NCI-H69 (cell line): ENCODE results near the gene CNEP1R1.

Experiments used
- DNase-seq: peaks from one replicate; lab custom pipeline; 2025; lab: John Stamatoyannopoulos, UW

Gene CNEP1R1

DNA sequence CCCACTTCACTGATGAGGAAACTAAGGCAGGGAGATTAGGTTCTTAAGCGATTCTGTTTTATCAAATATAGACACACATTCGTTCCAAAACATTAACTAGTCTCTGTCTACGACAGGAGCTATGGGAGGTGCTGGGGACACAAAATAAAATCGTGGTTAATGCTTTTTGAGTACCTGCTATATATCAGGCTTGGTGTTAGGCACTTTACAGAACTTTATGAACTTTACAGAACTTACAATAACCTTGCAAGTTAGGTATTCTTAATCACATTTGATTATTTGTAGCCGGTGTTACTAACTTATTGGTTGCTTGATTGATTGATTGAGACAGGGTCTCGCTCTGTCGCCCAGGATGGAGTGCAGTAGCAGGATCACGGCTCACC, 40.2 kb downstream of the CNEP1R1 start:
- no peak for DNase-seq

DNA sequence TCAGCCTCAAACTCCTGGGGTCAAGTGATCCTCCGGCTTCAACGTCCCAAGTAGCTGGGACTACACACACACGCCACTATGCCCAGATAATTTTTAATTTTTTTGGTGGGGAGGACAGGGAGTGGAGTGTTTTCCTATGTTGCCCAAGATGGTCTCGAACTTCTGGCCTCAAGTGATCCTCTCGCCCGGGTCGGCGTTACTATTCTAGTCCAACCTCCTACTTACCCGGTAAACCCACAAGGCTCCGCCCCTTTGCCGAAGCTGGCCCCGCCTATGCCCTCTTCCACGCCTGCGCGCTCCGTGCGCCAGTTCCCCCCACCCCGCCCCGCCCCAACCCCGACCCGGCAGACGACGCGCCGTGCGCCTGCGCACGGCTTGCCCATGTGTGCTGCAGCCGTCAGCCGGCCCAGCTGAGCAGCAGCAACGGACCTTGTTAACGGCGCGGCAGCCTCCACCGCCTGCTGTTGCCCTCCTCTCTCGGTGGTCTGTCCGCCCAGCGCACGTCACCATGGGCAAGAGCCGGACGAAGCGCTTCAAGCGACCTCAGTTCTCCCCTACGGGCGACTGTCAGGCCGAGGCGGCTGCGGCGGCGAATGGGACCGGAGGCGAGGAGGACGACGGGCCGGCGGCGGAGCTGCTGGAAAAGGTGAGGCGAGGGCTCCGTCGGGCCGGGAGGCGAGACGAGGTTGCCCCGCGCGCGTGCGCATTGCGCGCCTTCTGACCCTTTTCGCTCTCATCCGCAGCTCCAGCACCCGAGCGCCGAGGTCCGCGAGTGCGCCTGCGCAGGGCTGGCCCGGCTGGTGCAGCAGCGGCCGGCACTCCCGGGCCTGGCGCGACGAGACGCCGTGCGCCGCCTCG, 40.8 kb downstream of the CNEP1R1 start, which contains the start of gene HEATR3:
HEATR3 (plus strand) TSS at position 347 of the 858 bp plus-strand sequence; CDS start at position 509, 162 bp downstream.
- DNase-seq, result peak; percentile 90

DNA sequence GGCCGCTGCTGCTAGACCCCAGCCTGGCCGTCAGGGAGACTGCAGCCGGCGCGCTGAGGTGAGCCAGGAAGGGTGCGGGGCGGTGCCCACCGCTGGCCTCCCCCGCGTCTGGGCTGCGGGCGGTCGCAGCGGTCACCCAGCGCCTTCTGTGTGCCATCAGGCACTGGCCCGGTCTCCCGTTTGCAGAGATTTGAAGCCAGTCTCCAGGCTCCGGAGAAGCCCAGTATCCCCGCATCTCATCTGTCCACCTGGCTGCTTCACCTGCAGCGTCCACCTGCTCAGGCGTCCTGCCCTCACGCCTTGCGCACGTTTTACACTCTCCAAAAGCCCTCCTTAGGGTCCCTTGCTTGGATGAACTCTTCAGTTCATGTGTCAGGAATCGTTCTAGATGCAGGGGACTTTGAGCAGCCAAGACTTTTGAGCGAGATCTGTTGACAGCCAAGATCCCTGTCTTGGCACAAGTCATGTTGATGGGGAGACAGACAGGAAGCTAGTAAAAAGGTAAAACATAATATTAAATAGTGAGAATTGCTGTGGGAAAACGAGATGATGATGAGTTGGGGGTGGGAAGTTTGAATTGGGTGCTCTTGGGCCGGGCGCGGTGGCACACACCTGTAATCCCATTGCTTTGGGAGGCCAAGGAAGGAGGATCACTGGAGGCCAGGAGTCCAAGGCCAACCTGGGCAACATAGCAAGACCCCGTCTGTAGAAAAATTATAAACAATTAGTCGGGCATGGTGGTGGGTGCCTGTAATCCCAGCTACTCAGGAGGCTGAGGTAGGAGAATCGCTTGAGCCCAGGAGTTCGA, 41.7 kb downstream of the CNEP1R1 start:
- no peak for DNase-seq

DNA sequence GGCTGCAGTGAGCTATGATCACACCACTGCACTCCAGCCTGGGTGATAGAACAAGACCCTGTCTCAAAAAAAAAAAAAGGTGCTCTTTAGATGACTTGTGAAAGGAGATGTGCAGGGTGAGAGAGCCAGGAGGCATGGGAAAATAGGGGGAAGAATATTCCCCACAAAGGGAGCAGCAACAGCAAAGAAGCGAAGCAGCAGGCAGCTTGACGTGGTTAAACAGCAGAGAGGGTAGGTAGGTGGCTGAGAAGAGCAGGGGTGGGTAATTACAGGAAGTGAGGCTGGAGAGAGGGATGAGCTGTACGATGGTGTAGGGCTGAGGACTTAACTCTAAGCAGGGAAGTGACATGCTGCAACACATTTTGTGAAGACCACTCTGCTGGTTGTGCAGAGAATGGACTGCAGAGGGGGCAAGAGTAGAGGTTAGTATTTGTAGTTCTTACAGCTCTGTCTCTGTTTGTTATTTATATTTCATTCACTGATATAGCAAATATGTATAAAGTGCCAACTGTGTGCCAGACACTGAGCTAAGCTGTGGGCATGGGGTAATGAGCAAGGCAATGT, 42.3 kb downstream of the CNEP1R1 start:
- peak; percentile 50 for DNase-seq

DNA sequence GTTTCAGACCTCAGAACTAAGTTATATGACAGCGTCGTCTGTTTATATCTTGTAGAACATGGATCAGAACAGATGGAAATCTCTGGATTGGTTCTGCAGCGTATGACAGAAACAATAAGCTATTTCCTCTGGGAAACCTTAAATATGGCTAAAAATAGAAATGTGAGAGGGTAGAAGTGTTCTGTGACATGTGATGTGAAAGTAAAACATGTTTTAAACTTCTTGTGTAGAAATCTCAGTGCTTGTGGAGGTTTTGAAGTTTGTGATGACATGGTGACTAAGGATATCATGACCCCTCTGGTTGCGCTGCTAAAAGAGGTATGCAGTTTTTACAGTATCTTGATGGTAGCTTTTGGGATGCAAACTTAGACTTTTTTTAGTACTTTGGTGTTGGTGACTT, 43.5 kb downstream of the CNEP1R1 start:
- no peak for DNase-seq

DNA sequence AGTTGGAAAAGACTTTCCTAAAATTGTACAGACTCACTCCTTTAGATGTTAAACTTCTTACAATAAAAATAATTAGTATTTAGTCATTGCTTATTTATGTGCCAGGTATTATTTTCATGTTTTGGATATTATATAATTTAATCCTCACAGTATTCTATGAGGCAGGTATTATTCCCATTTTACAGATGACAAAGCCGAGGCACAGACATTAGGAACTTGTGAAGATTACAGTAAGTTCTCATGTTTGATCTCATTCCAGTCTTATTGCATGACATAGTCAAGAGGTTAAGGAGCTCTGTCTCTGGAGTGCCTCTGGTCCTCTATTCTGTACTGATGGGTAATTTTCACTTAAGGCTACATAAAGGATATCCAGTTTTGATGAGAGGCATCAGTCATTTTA, 44.0 kb downstream of the CNEP1R1 start:
- no peak for DNase-seq

DNA sequence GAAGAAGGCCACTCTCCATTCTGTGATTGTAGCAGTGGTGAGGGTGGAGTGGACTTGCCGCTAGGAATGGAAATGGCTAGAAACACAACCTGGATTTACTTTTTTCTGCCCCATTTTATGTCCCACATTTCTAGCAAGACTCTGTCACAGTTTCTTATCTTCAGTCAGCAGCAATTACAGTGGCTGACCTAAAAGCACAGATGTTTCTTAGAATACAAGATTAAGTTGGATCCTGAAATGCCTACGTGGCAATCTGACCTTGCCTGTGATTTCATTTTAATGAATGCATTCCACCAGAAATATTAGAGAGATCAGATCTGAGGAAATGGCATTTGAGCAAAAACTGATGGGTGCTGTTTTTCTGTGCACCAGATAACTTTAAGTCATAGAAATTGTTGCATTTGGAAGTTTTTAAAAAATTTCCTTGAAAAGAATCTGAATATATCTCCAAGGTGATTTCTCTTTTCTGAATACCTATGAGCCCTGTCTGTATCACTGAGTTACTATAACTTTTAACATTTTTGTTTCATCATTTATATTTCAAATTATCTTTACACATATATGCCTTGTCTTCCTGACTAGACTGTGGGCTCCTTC, 46.1 kb downstream of the CNEP1R1 start:
- no peak for DNase-seq

DNA sequence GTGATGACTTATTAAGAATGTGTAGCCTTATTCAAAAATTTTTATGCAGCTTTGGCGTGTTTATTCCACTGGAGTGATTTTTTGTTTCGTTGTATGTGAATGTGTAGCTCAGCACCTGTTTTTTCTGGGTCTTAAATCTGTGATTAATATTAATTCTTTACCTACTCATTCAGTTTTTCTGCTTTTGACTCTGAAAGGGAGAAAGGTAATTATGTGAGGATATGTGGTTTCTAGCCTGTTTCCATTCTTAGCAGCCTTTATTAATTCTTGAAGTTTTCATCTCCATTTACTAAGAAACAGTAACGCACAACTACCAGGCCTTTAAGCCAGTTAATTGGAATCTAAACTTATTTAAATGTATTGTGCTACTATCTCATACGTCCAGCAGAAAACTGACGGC, 47.7 kb downstream of the CNEP1R1 start:
- no peak for DNase-seq

DNA sequence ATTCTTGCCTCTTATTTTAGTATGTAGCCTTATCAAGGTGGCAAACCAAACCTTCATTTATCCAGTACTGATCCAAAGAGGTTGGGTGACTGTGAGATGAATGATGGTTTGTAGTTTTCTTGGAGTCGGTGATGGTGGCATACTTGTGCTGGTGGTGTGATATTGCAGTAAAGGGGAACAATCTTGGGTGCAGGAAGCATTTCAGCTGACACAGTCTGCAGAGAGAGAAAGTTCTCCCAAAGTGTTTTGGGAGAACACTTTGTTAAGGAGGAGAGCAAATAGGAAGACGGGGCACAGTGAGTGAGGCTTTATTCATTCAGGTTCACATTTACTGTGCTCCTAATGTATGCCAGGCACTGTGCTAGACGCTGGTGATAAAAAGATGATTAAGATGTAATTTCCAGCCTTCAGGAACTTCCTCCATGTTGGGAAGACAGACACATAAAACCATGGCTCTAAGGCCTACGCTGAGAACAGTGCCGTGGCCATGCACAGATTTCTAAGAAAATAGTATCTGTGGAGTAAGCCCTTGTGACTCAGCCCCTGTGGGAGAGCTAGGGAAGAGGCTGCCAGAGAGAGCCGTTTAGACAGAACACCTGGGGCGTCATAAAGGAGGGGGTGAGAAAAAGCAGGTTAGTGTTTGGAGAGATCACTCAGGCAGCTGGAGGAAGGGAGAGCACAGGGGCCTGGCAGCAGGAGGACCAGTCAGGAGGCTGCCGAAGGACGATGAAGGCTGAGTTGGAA, 54.5 kb downstream of the CNEP1R1 start:
- DNase-seq, result no peak

DNA sequence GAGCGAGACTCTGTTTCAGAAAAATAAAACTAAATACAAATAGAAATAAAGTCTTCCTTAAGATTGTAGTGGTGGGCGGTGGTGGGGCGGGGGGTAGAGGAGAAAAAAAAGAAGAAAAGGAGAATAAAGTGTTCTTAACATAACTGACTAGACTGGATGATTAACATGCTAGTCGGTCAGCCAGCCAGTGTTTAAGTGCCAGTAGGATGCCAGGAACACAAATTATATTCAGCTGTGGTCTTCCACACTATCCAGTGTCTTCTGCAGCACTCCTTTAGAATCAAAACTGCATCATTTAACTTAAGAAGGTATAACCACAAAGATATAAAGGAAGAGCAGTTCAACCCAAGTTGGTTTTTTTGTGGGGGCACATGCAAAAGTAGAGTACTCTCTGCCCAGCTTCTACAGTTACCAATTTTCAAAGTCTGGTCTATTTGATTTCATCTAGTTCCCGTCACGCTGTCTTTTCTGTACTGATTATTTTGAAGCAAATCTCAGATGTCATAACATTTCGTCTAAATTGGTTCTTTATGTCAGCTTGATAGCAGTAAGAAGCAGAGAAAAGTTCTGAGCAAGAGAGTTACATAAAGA, 56.5 kb downstream of the CNEP1R1 start:
- no peak for DNase-seq

DNA sequence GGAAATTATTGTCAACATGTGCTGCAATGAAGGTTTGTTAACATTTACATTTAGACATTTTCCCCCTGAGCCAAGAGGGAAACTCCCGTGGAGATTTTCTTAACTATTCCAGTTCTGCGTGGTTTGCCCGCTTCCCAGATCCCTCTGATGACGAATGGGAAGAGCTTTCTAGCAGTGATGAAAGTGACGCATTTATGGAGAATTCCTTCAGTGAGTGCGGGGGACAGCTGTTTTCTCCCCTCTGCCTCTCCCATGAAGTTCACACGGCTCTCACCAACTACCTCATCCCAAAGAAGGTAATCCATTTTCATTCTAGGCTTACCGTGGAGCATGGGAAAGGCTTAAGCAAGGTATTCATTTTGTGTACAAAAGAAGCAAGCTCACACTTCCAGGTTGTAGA, 59.0 kb downstream of the CNEP1R1 start:
- no peak for DNase-seq

DNA sequence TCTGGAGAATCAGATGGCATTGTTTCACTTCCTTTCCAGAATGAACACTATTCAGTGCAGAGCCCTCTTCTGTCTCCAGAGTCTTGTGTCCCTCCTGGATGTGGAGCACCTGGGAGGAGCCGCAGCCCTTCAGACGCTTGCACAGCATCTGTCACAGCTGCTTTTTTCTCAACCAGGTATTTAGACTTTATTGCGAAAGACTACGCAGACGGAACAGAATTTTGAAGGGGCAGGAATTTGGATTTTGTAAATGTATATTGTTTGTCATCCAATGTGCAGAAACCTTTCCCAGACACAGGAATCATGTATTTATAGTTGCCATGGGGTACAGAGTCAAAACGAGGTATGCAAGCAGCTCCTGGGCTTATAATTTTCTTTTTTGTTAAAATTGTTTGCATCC, 61.2 kb downstream of the CNEP1R1 start:
- DNase-seq, result no peak
